Lower leg skin (tissue), 3 donors: ENCODE results near the gene SIRT4.

Source experiments
- CTCF ChIP-seq, 3 donors: fragments of 450-650 bp; IDR thresholded peaks; one replicate each; pipeline ENCODE4 v1.5.1; 2016; ENCODE audit warnings: antibody characterized with exemption in 3 of 3, mild to moderate bottlenecking in 3 of 3, moderate library complexity in 2 of 3
- POLR2A ChIP-seq, 2 donors: fragments of 450-650 bp; IDR thresholded peaks; one replicate each; pipeline ENCODE4 v1.6.1; 2016 to 2017; ENCODE audit warnings: antibody characterized with exemption in 2 of 2, mild to moderate bottlenecking in 1 of 2, moderate library complexity in 1 of 2

- TF ChIP-seq POLR2A (IDR thresholded peaks at IDR 0.05), result peak in 1 of 2 donors; percentile 25
- no peak for TF ChIP-seq CTCF (IDR thresholded peaks at IDR 0.05)
Observed at GRCh38 chr12:120265473-120266179, 36.5 kb upstream of the SIRT4 start, which contains the start of gene PXN.
